IPS-15b (cell line): ENCODE data around the gene PXDN.
"Not testable (repeated sequence)": the region's sequence is repeated elsewhere in the genome, so short reads cannot be mapped to it uniquely, and the experiment has no call there.

Experiments used
- H3K27me3 ChIP-seq: one replicate; pipeline ENCODE4 v1.6.1; 2013; ENCODE audit warnings: low read length; ENCODE audit not compliant: control insufficient read depth, insufficient read depth
- H3K36me3 ChIP-seq: one replicate; pipeline ENCODE4 v1.6.1; 2013; ENCODE audit warnings: low read length; ENCODE audit not compliant: control insufficient read depth, insufficient read depth
- H3K4me1 ChIP-seq: one replicate; pipeline ENCODE4 v1.6.1; 2013; ENCODE audit warnings: mild to moderate bottlenecking, low read length; ENCODE audit not compliant: control insufficient read depth, insufficient read depth
- H3K4me3 ChIP-seq: one replicate; pipeline ENCODE4 v1.5.1; 2013; ENCODE audit warnings: low read depth, low read length
- H3K9ac ChIP-seq: one replicate; pipeline ENCODE4 v1.6.1; 2013; ENCODE audit warnings: low read depth, mild to moderate bottlenecking, low read length
- H3K9me3 ChIP-seq: one replicate; pipeline ENCODE4 v1.6.1; 2013; ENCODE audit warnings: mild to moderate bottlenecking, low read length; ENCODE audit not compliant: control insufficient read depth, insufficient read depth

Gene PXDN

DNA sequence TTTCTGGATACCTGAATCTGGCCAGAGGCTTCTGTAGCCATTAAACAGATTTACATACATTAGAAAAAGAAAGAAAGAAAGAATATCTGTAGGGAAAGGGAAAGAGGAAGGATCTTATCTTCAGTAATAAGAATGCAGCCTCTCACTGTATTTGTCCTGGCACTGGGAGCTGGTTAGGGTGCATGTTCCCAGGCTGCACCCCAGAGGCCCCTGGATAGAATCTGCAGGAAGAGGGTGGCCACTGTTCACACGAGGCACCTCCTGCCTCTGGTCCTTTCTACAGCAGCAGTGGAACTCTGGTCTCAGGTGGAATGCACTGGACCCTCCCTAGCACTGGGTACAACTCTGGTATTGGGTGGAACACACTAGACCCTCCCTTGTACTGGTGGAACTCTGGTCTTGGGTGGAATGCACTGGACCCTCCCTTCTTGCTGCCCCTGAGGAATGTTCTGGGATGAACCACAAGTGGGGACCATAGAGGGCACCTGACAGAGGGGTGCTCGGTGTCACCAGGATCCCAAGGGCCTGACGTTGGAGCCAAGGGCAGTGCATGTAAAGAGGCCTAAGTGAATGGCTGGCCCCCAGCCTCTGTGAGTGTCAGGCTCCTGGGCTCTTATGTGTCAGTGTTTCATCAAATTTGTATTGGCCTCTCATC, 27.4 kb upstream of the PXDN start:
- H3K9ac ChIP-seq = no peak overlapping the region
- H3K36me3 ChIP-seq = no peaks in the 10 kb centered on the region
- peaks cover 2% of the 10 kb centered on the region for H3K27me3 ChIP-seq
- H3K4me3 ChIP-seq = no peak overlapping the region
- H3K9me3 ChIP-seq = no peaks in the 10 kb centered on the region
- peaks cover 9% of the 10 kb centered on the region for H3K4me1 ChIP-seq

GRCh38 chr2:1770566-1771380, 26.5 kb upstream of the PXDN start:
- Histone ChIP-seq H3K9ac (no peak overlapping the region), H3K36me3 (no peaks in the 10 kb centered on the region), H3K9me3 (no peaks in the 10 kb centered on the region), H3K4me3 (no peak overlapping the region), H3K27me3 (peaks cover 2% of the 10 kb centered on the region), H3K4me1 (peaks cover 11% of the 10 kb centered on the region)

- peaks cover 2% of the 10 kb centered on the region for H3K27me3 ChIP-seq
- no peaks in the 10 kb centered on the region for H3K9me3 ChIP-seq
- H3K4me3 ChIP-seq = no peak overlapping the region
- peaks cover 11% of the 10 kb centered on the region for H3K4me1 ChIP-seq
- H3K9ac ChIP-seq = no peak overlapping the region
- H3K36me3 ChIP-seq = no peaks in the 10 kb centered on the region
Observed at GRCh38 chr2:1769703-1770422, 25.5 kb upstream of the PXDN start.

- Histone ChIP-seq H3K4me1 (peaks cover 11% of the 10 kb centered on the region), H3K4me3 (no peak overlapping the region), H3K9me3 (no peaks in the 10 kb centered on the region), H3K36me3 (no peaks in the 10 kb centered on the region), H3K9ac (no peak overlapping the region), H3K27me3 (peaks cover 2% of the 10 kb centered on the region)
Observed at GRCh38 chr2:1767939-1768691, 23.8 kb upstream of the PXDN start.

GRCh38 chr2:1766851-1767811, 22.8 kb upstream of the PXDN start:
- H3K9me3 ChIP-seq = no peaks in the 10 kb centered on the region
- peaks cover 11% of the 10 kb centered on the region for H3K4me1 ChIP-seq
- no peak overlapping the region for H3K4me3 ChIP-seq
- peaks cover 2% of the 10 kb centered on the region for H3K27me3 ChIP-seq
- no peaks in the 10 kb centered on the region for H3K36me3 ChIP-seq
- H3K9ac ChIP-seq = no peak overlapping the region

DNA sequence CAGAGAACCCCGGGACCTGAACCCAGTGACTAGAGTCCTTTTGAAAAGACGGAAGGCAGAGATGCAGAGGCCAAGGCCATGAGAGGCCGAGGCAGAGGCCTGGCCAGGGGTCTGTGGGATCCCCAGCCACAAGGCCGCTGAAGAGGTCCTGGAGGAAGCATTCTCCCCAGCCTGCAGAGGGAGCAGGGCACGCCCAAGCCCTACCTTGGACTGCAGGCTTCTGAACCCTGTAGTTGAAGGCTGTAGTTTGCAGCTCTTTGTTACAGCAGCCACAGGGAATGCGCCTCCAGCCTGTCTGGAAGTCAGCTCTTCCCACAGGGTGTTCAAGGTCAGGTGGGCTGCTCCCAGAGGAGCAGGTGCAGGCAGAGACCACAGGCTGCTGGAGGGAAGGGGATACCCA, 22.1 kb upstream of the PXDN start:
- no peak overlapping the region for H3K9ac ChIP-seq

GRCh38 chr2:1765201-1765600, 20.9 kb upstream of the PXDN start:
- not testable (repeated sequence) for H3K27me3 ChIP-seq, H3K9me3 ChIP-seq, H3K9ac ChIP-seq, H3K4me1 ChIP-seq, H3K36me3 ChIP-seq, H3K4me3 ChIP-seq

More for the DNA sequence above, 22.1 kb upstream of the PXDN start:
- no peaks in the 10 kb centered on the region for H3K36me3 ChIP-seq
- H3K9me3 ChIP-seq = no peaks in the 10 kb centered on the region
- no peak overlapping the region for H3K4me3 ChIP-seq
- peaks cover 7% of the 10 kb centered on the region for H3K4me1 ChIP-seq
- peaks cover 2% of the 10 kb centered on the region for H3K27me3 ChIP-seq

DNA sequence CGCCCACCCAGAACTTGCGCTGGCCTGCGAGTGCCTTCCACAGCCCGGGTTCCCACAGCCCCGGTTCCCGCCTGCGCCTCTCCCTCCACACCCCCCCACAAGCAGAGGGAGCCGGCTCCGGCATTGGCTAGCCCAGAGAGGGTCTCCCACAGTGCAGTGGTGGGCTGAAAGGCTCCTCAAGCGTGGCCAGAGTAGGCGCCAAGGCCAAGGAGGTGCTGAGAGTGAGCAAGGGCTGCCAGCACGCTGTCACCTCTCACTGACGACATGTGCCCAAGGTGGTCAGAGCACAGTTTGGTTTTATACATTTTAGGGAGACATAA, 15.3 kb upstream of the PXDN start:
- no peaks in the 10 kb centered on the region for H3K4me1 ChIP-seq
- no peak overlapping the region for H3K4me3 ChIP-seq
- H3K9ac ChIP-seq = no peak overlapping the region
- H3K9me3 ChIP-seq = peaks cover 5% of the 10 kb centered on the region
- no peaks in the 10 kb centered on the region for H3K27me3 ChIP-seq
- no peaks in the 10 kb centered on the region for H3K36me3 ChIP-seq

- peaks cover 9% of the 10 kb centered on the region for H3K9me3 ChIP-seq
- H3K4me1 ChIP-seq = no peaks in the 10 kb centered on the region
- H3K36me3 ChIP-seq = no peaks in the 10 kb centered on the region
- H3K4me3 ChIP-seq = no peak overlapping the region
- H3K27me3 ChIP-seq = no peaks in the 10 kb centered on the region
- H3K9ac ChIP-seq = no peak overlapping the region
Observed at GRCh38 chr2:1758774-1759610, 14.7 kb upstream of the PXDN start.

- H3K27me3 ChIP-seq = no peaks in the 10 kb centered on the region
- H3K36me3 ChIP-seq = no peaks in the 10 kb centered on the region
- H3K9me3 ChIP-seq = peaks cover 11% of the 10 kb centered on the region
- H3K4me3 ChIP-seq = no peak overlapping the region
- H3K4me1 ChIP-seq = no peaks in the 10 kb centered on the region
- no peak overlapping the region for H3K9ac ChIP-seq
Observed at GRCh38 chr2:1758171-1758570, 13.9 kb upstream of the PXDN start.
